SU-DHL-6 (cell line): ENCODE data around the gene COX6B2.

ENCODE experiments used
- H2AFZ ChIP-seq: fragments of 200-600 bp; sonication (generic); 2 replicates; pipeline ENCODE4 v1.6.1; 2014; ENCODE audit warnings: low read depth, mild to moderate bottlenecking, moderate library complexity, mixed read lengths, antibody characterized with exemption, low read length; ENCODE audit not compliant: severe bottlenecking
- H3F3A ChIP-seq: fragments of 200-600 bp; shearing (Covaris generic); 2 replicates; pipeline ENCODE4 v1.6.0; 2016; ENCODE audit warnings: antibody characterized with exemption, mild to moderate bottlenecking; ENCODE audit not compliant: insufficient read depth
- H3K27ac ChIP-seq: fragments of 200-600 bp; sonication (generic); 2 replicates; pipeline ENCODE4 v1.5.1; 2016; ENCODE audit warnings: low read depth, mild to moderate bottlenecking, low read length, moderate library complexity, mixed read lengths
- H3K27me3 ChIP-seq: fragments of 200-600 bp; sonication (generic), shearing (Covaris generic); 2 replicates; pipeline ENCODE4 v1.6.0; 2014; ENCODE audit warnings: mild to moderate bottlenecking, low read length
- H3K36me3 ChIP-seq: fragments of 200-600 bp; sonication (generic); 2 replicates; pipeline ENCODE4 v1.6.1; 2014; ENCODE audit warnings: mild to moderate bottlenecking, low read length, mixed read lengths
- H3K4me2 ChIP-seq: fragments of 300-600, 200-600 bp; shearing (Covaris generic), sonication (generic); 2 replicates; pipeline ENCODE4 v1.6.0; 2014; ENCODE audit warnings: low read length, low read depth, mild to moderate bottlenecking; ENCODE audit not compliant: poor library complexity, severe bottlenecking
- H3K4me3 ChIP-seq: fragments of 200-600 bp; sonication (generic); 2 replicates; pipeline ENCODE4 v1.5.1; 2014; ENCODE audit warnings: antibody characterized with exemption, low read length, mild to moderate bottlenecking, mixed read lengths; ENCODE audit not compliant: insufficient read depth, poor library complexity, severe bottlenecking
- H3K79me2 ChIP-seq: fragments of 200-600 bp; sonication (generic); 2 replicates; pipeline ENCODE4 v1.6.1; 2014; ENCODE audit warnings: mild to moderate bottlenecking, low read length, moderate library complexity; ENCODE audit not compliant: insufficient read depth
- H3K9ac ChIP-seq: fragments of 200-600 bp; sonication (generic); 2 replicates; pipeline ENCODE4 v1.7.0; 2014; ENCODE audit warnings: mild to moderate bottlenecking, low read length
- H3K9me2 ChIP-seq: fragments of 200-600 bp; sonication (generic); replicated peaks from 2 replicates; pipeline ENCODE4 v1.6.1; 2014; ENCODE audit warnings: low read length; ENCODE audit not compliant: insufficient read depth
- H3K9me3 ChIP-seq: fragments of 200-600 bp; sonication (generic); 2 replicates; pipeline ENCODE4 v1.6.1; 2014; ENCODE audit warnings: low read length, mixed read lengths; ENCODE audit not compliant: insufficient read depth
- H4K20me1 ChIP-seq: fragments of 200-600 bp; sonication (generic); 2 replicates; pipeline ENCODE4 v1.6.1; 2014; ENCODE audit warnings: low read depth, mild to moderate bottlenecking, antibody characterized with exemption, low read length, moderate library complexity, mixed read lengths
- CTCF ChIP-seq: fragments of 200-600 bp; sonication (generic); IDR thresholded peaks from one replicate; pipeline ENCODE4 v1.5.1; 2017; ENCODE audit warnings: antibody characterized with exemption, mild to moderate bottlenecking, low read length, moderate library complexity; ENCODE audit not compliant: insufficient read depth, poor library complexity, severe bottlenecking
- EZH2phosphoT487 ChIP-seq: fragments of 200-600 bp; sonication (generic), shearing (Covaris generic); conservative IDR thresholded peaks from 2 replicates; pipeline ENCODE4 v1.6.1; 2018; ENCODE audit warnings: mild to moderate bottlenecking, antibody characterized with exemption, low read length, moderate library complexity, mixed read lengths

Gene COX6B2

GRCh38 chr19:55305983-55306562, 48.4 kb downstream of the COX6B2 start:
- Histone ChIP-seq H3K27me3 (no peaks in the 10 kb centered on the region), H3K4me2 (no peak overlapping the region), H3K9me3 (no peaks in the 10 kb centered on the region), H4K20me1 (no peaks in the 10 kb centered on the region), H3K36me3 (no peaks in the 10 kb centered on the region), H3K9me2 (no peaks in the 10 kb centered on the region), H2AFZ (no peak overlapping the region), H3F3A (no peaks in the 10 kb centered on the region), H3K9ac (no peak overlapping the region), H3K27ac (no peak overlapping the region), H3K79me2 (no peaks in the 10 kb centered on the region), H3K4me3 (no peak overlapping the region)
- TF ChIP-seq EZH2phosphoT487 = no peak
- TF ChIP-seq CTCF = no peak

GRCh38 chr19:55305491-55305890, 49.0 kb downstream of the COX6B2 start:
- TF ChIP-seq CTCF = no peak
- TF ChIP-seq EZH2phosphoT487 = no peak
- no peaks in the 10 kb centered on the region for H3K27me3 ChIP-seq
- H4K20me1 ChIP-seq = no peaks in the 10 kb centered on the region
- H3K79me2 ChIP-seq = no peaks in the 10 kb centered on the region
- no peaks in the 10 kb centered on the region for H3K9me2 ChIP-seq
- H3K27ac ChIP-seq = no peak overlapping the region
- no peak overlapping the region for H3K4me3 ChIP-seq
- no peaks in the 10 kb centered on the region for H3F3A ChIP-seq
- H3K4me2 ChIP-seq = no peak overlapping the region
- no peaks in the 10 kb centered on the region for H3K9me3 ChIP-seq
- no peaks in the 10 kb centered on the region for H3K36me3 ChIP-seq
- H3K9ac ChIP-seq = no peak overlapping the region
- H2AFZ ChIP-seq = no peak overlapping the region

GRCh38 chr19:55304980-55305379, 49.5 kb downstream of the COX6B2 start:
- Histone ChIP-seq H4K20me1 (no peaks in the 10 kb centered on the region), H3K9ac (no peak overlapping the region), H3K79me2 (no peaks in the 10 kb centered on the region), H3K36me3 (no peaks in the 10 kb centered on the region), H3F3A (no peaks in the 10 kb centered on the region), H2AFZ (no peak overlapping the region), H3K4me3 (no peak overlapping the region), H3K27me3 (no peaks in the 10 kb centered on the region), H3K9me3 (no peaks in the 10 kb centered on the region), H3K27ac (no peak overlapping the region), H3K4me2 (no peak overlapping the region), H3K9me2 (no peaks in the 10 kb centered on the region)
- TF ChIP-seq CTCF (no peak), EZH2phosphoT487 (no peak)
